GM12875 (cell line): Measurements from ENCODE around the gene MNX1.

ENCODE experiments used
- H3K4me3 ChIP-seq: one replicate; pipeline ENCODE4 v1.5.1; 2011; ENCODE audit warnings: low read depth, low read length, control low read depth
- CTCF ChIP-seq: IDR thresholded peaks from 2 replicates; pipeline ENCODE4 v1.5.1; 2011; ENCODE audit warnings: low read depth, mild to moderate bottlenecking, control low read depth, inconsistent platforms, low read length, moderate library complexity, borderline replicate concordance; ENCODE audit not compliant: insufficient read depth

The MNX1 gene

GRCh38 chr7:157010588-157011332, at the start of gene MNX1:
MNX1 (minus strand) TSS chr7:157010663; CDS start chr7:157010350, 313 bp downstream.
- no peak for TF ChIP-seq CTCF

GRCh38 chr7:157059534-157059933, 49.1 kb upstream of the MNX1 start:
- no peak for TF ChIP-seq CTCF
- H3K4me3 ChIP-seq = no peak overlapping the region

More at GRCh38 chr7:157010588-157011332, at the start of gene MNX1:
- peak within 1 kb of the TSS; percentile 71 for H3K4me3 ChIP-seq

GRCh38 chr7:157058701-157059100, 48.2 kb upstream of the MNX1 start:
- no peak for TF ChIP-seq CTCF
- H3K4me3 ChIP-seq = no peak overlapping the region

GRCh38 chr7:157058068-157058467, 47.6 kb upstream of the MNX1 start:
- TF ChIP-seq CTCF = no peak
- H3K4me3 ChIP-seq = no peak overlapping the region

GRCh38 chr7:157056957-157057902, 46.8 kb upstream of the MNX1 start:
- no peak for TF ChIP-seq CTCF
- no peak overlapping the region for H3K4me3 ChIP-seq

- TF ChIP-seq CTCF = no peak
- no peak overlapping the region for H3K4me3 ChIP-seq
Observed at GRCh38 chr7:157056246-157056645, 45.8 kb upstream of the MNX1 start.
